GM21737 (cell line): ENCODE results near the gene ZDBF2.
"Not testable (repeated sequence)": the region's sequence is repeated elsewhere in the genome, so short reads cannot be mapped to it uniquely, and the experiment has no call there.

Experiments used
- ATAC-seq: cut with Tn5 transposase; IDR thresholded peaks from one replicate; pipeline ENCODE4 v1.9.1; 2021; ENCODE audit warnings: mild to moderate bottlenecking, moderate library complexity; ENCODE audit not compliant: unreplicated experiment

The ZDBF2 gene

GRCh38 chr2:206323486-206323885, 49.0 kb downstream of the ZDBF2 start:
- no peak for ATAC-seq

DNA sequence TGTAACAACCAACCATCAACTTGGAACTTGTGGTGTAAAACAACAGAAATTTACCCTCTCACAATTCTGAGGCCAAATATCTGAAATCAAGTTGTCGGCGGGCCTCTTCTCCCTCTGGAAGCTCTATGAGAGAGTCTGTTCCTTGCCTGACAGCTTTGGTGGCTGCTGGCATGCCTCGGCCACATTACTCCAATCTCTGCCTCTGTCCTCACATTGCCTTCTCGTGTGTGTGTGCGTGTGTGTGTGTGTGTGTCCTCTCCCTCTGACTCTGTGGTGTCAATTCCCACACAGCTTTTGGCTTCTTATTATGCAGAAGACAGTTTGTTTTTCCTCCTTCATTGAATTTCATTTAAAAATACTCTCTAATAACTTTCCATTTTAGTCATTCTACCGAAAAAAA, 50.4 kb downstream of the ZDBF2 start:
- no peak for ATAC-seq

GRCh38 chr2:206328974-206329373, 54.5 kb downstream of the ZDBF2 start:
- ATAC-seq = no peak

- ATAC-seq = no peak
Measured at GRCh38 chr2:206336861-206337260, 62.4 kb downstream of the ZDBF2 start.

GRCh38 chr2:206337956-206338355, 63.5 kb downstream of the ZDBF2 start:
- no peak for ATAC-seq

- ATAC-seq = no peak
Measured at GRCh38 chr2:206341396-206341795, 66.9 kb downstream of the ZDBF2 start.

DNA sequence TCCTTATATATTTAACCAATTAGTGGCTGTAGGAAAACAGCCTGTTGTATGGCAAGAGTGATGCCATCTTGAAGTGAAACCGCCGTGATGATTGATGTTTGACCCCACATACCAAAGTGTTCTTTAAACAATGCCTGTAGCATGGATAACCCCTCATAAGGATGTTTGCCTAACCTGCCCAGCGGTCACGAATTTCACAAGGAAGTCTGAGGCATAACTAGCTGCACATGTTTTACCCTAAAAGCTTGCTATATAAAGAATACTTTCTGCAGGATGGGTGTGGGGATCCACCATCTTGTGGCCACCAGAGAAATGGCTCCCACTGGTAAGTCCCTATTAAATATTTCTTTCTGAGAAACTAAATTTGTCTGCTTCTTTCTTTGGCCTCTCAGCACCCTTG, 68.7 kb downstream of the ZDBF2 start:
- no peak for ATAC-seq

DNA sequence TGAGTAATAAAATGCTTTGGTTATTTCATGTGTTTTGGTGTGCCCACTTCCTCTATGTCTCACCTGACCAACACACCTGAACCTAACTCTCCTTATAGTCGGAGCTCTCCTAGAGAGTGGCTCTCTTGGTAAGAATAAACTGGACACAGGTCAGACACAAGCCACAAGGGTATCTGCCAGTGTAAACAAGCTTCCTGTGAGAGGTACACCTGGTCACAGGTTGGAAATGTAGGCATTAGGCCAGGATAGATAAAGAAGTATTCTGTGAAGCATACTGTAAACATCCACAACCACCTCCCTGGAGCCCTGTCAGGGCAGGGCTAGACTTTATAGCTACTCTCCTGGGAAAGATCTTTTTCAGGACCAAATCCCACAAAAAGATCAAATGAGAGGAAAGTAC, 69.4 kb downstream of the ZDBF2 start:
- no peak for ATAC-seq

- no peak for ATAC-seq
Measured at GRCh38 chr2:206345606-206346005, 71.1 kb downstream of the ZDBF2 start.

DNA sequence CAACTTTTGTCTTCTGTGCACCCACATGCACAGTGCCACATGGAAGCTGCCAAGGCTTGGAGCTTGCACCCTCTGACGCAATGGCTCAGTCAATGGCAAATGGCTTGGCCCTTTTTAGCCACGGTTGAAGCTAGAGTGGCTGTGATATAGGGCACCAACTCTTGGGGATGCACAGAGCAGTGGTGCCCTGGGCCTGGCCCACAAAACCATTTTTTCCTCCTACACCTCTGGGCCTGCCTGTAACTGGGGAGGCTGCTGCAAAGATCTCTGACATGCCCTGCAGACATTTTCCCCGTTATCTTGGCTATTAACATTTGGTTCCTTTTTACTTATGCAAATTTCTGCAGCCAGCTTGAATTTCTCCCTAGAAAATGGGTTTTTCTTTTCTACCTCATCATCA, 74.9 kb downstream of the ZDBF2 start:
- no peak for ATAC-seq

DNA sequence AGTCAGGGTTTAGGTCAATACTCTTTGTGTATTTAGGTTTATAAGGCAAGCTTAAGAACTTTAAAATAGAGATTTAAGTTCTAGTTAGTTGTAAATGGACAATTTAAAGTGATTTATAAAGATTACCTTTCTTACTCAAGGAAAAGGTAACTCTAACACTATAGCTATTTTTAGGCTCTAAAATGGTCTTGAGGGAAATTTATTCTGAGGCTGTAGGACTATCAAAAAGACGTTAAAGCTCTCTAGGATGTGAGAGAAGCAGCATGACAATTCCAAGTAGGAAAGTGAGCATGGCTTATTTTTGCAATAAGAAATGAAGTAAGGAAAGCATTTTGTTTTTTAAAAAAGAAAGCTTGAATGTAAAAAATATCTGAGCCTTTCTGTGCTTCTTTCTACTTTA, 78.1 kb downstream of the ZDBF2 start:
- ATAC-seq = no peak

DNA sequence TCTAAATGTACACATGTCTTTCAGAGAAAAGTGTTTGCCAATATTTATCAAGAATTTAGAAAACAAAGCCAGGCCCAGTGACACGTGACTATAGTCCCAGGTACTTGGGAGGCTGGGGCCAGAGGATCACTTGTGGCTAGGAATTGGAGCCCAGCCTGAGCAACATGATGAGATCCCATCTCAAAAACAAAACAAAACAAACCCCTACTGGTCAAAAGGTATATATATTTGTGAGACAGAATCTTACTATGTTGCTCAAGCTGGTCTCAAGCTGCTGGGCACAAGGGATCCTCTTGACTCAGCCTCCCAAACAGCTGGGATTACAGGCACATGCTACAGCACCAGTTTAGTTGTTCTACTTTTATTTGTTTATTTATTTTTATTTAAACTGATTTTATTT, 79.2 kb downstream of the ZDBF2 start:
- ATAC-seq = no peak

DNA sequence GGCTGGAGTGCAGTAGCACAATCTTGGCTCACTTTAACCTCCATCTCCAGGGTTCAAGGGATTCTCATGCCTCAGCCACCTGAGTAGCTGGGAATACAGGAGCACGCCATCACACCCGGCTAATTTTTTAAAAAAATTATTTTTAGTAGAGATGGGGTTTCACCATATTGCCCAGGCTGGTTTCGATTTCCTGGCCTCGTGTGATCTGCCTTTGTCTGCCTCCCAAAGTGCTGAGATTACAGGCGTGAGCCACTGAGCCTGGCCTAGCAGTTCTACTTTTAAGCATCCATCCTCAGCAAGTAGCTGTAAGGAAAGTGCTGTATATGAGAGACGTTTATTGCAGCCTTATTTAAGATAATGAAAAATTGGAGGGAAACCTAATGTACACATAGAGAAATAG, 79.7 kb downstream of the ZDBF2 start:
- ATAC-seq = no peak

DNA sequence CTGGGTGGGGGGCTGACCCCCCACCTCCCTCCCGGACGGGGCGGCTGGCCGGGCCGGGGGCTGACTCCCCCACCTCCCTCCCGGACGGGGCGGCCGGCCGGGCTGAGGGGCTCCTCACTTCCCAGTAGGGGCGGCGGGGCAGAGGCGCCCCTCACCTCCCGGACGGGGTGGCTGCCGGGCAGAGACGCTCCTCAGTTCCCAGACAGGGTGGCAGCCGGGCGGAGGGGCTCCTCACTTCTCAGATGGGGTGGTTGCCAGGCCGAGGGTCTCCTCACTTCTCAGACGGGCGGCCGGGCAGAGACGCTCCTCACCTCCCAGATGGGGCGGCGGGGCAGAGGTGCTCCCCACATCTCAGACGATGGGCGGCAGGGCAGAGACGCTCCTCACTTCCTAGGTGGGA, 82.4 kb downstream of the ZDBF2 start:
- not testable (repeated sequence) for ATAC-seq

DNA sequence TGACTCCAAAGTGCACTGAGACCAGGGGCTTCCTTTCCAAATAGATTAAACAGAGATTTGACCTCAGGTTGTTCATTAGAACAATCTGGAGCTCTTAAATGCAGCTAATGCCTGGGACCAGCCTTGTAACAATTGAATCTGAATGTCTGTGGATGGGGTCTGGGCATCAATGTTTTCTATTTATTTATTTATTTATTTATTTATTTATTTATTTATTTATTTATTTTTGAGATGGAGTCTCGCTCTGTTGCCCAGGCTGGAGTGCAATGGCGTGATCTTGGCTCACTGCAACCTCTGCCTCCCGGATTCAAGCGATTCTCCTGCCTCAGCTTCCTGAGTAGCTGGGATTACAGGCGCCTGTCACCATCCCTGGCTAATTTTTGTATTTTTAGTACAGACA, 86.4 kb downstream of the ZDBF2 start:
- ATAC-seq = not testable (repeated sequence)

GRCh38 chr2:206361407-206362045, 87.1 kb downstream of the ZDBF2 start:
- no peak for ATAC-seq
